GM18873 (cell line): Measurements from ENCODE around the gene LSS.
"Not testable (repeated sequence)": the region's sequence is repeated elsewhere in the genome, so short reads cannot be mapped to it uniquely, and the experiment has no call there.

Experiments
- ATAC-seq: cut with Tn5 transposase; IDR thresholded peaks from one replicate; pipeline ENCODE4 v1.9.1; 2021; ENCODE audit warnings: mild to moderate bottlenecking, moderate library complexity, moderate number of reproducible peaks; ENCODE audit not compliant: unreplicated experiment, low FRiP score

LSS gene

DNA sequence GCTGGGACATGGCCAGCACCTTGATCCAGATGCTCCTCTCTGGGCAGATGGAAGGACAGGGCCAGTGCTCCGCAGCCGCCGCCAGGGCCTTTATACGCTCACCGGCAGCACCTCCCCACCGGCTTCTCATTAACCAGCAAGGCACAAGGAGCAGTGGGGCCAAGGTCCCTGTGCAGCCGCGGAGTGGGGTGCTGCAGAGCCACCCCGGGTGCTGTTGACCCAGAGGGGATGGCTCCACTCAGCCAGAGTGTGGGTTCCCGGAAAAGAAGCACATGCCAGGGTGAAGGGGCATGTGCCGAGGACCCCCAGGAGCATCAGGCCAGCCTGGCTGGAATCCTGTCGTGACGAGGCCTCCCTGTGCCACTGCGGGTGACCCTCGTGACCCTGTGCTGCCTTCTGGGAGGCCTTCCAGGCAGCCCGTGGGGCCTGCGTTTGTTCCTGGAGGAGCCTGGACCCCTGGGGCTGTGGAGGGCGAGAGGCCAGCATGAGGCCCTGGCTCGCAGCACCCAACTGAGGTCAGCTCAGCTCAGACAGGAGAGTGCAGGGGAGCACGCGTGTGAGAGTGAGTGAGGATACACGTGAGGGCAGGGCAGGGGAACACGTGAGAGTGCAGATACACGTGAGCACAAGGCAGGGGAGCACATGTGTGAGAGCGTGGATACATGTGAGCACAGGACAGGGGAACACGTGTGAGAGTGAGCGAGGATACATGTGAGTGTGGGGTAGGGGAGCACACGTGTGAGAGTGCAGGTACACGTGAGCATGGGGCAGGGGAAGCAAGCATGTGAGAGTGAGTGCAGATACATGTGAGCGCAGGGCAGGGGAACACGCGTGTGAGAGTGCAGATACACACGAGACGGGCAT lies 72.8 kb downstream of the LSS start, which contains the start of gene FTCD:
Gene FTCD, minus strand, starts transcription at position 66 of the 864 bp plus-strand sequence. Its CDS starts 56 bp downstream, at position 10.
- ATAC-seq = no peak

DNA sequence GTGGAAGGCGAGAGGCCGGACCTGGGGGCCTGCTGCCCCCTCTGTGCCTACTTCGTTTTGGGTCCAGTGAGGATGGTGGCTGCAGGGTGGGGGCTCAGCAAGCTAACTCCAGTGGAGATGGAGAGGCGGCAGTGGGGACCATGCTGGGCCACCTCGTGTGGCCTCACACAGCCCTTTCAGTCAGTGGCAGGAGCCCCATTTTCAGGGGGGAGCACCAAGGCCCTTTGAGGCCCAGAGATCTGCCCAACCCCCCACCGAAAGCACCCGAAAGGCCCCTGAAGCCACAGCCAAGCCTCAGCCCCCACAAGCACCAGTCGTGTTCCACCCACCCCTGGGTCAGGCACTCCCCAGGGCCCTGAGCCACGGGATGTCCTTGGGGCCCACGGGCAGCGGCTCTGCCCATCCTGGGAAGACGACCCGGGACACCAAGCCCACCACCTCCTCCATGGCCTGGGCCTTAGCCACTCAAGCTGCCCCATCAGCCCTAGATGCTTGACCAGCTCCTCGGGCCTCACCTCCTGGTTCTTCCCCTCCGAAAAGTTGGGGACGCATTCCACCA lies 73.5 kb downstream of the LSS start:
- no peak for ATAC-seq

DNA sequence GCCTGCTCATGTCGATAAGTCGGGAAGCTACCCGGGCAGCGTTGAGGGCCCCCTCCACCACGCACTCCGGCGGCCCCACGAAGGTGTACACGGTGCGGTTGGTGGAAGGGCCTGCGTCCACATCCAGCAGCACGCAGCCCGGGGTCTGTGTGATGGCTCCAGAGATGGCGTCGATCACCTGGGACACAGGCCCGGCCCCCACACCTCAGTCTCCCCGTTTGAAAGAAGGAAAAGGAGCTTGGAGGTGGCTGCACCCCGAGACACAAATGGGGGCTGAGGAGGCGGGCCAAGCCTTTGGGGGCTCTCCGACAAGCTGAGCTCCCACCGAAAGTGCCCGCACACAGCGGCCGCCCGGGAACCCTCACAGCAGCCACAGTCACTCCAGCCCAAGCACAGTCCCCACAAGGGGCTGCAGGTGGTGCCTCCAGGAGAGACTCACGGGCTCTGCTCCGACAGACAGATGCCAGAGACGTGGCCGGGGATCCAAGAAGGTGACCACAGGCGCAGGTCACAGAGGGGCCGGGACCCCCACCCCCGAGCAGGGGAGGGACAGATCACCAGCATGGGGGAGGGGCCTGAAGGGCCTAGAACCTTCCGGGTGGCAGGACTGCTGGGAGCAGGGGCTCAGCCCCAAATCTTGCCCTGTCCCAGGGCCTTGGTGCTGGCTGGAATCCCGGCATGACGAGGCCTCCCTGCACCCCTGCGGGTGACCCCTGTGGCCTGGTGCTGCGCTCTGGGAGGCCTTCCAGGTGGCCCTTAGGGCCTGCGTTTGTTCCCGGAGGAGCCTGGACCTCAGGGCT lies 74.2 kb downstream of the LSS start:
- no peak for ATAC-seq

DNA sequence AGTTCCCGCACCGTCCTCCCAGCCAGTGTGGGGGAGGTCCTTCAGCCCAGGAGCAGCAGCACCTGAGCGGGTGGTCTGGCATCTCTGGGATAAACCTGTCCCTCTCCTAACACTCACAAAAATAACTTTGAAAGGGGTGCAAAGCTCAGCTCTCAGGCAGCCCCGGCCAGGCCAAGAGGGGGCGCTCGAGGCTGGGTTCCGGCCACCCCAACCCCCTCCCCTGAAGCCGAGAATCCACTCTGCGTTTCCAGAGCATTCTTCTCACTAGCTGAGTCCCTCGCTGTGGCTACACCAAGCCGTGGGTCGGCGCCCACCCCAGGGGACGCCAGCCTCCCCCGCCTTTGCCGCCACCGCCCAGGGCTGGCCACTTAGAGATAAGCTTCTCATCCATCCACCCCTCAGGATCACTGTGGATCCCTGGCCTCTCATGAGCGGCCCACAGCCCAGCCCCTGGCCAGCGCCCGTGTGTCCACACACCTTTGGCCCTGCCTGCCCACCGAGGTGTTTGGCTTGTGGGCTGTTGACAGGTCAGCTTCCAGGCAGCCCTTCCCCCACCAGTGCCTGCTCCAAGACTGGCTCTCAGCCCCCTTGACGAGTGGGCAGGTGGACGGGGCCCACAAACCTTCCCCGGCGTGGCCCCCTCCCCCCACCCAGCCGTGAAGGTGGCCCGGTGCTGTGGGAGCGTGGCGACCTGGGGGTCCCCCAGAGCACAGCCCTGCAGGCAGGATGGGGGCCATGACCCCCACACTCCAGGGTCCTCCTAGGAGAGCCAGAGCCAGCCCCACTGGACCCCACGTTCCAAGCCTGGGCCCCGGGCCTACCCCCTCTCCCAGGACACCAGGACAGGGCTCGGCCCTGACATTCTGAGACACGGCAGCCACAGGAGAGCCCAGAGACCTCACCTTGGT lies 75.1 kb downstream of the LSS start:
- ATAC-seq = no peak

DNA sequence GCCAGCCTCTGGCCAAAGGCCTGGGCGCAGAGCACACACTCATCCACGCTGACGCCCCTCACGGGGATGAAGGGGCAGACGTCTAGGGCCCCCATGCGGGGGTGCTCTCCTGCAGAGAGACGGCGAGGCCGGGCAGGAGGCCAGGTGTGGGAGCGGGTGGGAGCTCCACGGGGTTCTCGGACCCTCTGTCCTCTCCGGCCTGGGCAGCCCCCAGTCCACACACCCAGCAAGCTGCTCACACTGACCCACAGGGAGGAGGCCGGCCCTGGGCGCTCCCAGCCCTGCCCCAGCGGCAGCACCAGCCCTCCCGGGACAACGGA lies 75.7 kb downstream of the LSS start:
- ATAC-seq = no peak

DNA sequence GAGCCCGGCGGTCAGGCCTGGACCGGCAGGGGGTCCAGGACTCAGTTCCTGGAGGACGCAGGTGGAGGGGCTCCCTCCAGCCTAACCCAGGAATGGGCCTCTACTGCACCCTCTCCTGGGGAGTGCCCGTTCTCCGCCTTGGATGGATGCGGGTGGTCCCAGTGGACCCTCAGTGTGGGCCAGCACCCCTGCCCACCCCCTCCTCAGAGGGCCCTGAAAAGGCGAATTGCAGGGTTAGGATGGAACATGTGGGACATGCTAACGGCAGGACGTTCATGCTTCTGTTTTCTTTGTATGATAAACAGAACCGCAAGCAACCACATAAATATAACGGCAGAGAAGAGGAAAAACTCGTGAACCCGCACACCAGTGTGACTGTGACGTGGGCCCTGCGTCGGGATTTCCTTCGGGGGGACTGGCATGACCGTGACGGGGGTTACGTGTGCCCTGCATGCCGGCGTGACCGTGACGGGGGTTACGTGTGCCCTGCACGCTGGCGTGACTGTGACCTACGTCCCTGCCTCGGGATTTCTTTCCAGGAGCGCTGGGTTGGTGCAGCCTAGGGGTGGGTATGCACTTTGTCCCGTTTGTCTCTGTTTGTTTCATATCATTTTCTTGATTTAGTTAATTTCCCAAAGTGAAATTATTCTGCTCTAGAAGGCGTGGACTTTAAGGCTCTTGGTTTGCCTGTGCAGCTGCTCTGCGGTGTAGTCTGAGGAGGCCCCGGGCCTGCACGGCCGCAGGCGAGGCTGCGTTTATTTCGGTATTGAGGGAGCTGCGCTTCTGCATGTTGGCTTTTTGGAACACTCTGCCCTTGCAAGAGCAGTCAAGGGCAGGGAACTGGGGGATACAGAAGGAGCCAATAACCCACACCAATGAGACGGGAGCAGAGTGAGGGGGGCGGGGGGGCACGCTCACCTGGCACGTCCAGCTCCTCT lies 76.3 kb downstream of the LSS start:
- no peak for ATAC-seq

DNA sequence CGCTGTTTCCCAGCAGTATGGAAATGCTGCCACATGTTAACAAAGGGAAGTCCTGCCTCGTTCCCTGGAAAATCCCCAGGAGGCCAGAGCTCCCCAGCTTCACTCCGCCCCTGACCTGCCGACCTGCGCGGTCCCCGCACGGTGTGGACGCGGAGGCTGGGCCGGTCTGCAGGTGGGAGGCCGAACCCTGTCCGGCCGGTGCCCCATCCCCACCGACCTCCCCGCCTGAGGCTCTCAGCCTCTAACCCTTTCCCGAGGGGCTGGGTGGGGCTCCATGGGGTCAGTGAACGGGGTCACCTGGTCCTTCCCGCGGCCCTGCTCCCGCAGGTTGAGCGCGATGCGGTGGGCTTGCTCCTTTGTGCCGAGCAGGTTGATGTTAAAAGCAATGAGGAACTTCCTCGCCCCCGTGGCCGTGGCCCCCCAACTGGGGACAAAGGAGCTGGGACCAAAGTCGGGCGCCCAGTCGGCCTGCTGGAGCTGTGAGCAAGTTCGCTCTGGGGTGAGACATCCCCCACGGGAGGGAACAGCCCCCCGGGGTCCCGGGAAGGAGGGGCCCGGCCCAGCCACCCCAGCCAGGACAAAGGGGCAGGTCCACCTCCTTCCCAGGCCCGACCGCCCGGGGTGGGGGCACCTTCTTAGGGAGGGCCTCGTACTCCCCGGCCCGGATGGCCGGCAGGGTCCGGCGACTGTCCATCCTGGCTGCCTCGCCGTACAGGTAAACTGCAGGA lies 77.1 kb downstream of the LSS start:
- ATAC-seq = no peak

DNA sequence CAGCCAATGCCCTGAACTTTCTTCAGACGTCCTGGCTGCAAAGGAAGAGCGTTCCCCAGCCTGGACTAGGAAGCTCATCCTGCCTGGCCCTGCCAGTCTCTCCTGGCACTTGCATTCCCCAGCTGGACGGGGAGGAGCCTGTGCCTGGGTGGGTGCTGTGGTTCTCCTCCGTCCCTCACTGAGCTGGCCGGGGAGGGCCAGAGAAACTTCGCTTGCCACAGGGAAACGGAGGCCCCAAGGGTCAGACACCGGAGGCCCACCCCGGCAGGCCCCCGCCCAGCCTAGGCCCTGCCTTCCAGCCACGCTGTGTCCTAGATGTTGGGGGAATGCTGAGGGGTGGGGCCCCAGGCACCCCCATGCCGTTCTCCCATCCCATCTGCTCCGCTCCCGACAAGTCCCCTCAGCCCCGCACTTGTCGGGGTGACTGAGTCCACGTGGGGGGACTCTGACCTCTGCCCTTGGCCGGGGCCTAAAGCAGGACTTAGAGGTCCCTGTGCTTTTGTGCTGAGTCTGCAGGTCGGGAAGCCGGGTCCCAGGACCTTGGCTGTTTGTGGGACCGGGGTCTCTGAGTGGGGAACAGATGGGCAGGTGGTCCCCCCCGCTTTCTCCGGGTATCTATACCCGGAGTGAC lies 78.0 kb downstream of the LSS start:
- no peak for ATAC-seq

DNA sequence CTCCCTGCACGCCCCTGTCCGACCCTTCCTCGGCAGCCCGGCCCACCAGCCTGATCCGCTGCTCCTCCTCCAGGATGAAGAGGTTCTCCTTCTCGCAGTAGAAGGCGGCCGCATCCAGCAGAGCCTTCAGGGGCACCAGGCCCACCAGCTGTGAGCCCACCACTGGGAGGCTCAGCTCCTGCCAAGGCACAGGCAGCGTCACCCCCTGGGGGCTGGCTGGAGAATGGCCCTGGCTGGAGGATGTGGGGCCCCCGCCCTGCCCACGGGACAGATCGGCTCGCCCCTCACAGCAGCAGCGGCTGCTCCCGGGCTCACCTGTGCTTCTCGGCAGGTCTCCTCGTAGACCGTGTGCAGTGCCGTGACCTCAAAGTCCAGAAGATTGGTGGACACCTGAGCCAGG lies 78.5 kb downstream of the LSS start:
- no peak for ATAC-seq

DNA sequence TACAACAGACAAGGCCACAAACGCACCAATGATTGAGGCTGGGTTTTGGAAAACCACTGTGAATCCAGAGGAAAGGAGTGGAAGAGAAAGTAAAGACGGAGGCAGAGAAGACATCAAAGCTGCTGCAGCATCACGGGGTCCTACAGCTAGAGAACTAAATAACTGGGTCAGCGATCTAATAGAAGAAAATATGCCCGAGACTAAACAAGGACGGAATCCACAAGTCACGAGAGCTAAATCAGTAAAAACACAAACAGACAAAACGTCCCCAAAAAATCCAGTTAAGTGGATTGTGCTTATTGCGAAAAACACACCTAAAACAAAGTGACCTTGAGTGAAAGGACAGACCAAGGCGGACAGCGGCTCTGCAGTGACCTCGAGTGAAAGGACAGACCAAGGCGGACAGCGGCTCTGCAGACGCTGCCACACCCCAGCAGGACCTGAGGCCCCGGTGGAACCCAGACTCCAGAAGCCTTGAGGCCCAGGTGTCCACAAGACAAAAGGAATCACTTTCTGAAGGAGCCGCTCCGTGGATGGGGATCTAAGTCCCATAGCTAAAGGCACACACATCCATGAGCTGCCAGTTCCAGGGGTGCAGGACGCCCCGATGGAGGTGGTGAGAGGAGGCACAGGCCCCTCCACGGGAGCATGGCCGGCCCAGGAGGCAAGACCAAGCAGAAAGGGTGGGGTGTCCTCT lies 79.2 kb downstream of the LSS start:
- no peak for ATAC-seq

DNA sequence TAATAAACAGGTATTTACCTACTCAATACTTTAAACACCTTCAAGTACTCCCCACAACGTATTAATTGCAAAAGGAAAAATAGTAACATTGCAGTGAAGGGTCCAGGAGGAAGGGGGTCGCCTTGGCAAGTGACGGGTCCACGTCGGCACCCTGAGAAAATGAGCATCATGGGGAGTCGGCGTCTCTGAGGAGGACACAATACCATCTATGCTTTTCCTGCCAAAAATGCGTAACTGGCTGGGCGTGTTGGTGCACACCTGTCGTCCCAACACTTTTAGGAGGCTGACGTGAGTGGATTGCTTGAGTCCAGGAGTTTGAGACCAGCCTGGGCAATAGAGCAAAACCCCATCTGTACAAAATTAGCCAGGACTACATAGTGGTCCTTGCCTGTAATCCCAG lies 80.5 kb downstream of the LSS start:
- ATAC-seq = no peak

DNA sequence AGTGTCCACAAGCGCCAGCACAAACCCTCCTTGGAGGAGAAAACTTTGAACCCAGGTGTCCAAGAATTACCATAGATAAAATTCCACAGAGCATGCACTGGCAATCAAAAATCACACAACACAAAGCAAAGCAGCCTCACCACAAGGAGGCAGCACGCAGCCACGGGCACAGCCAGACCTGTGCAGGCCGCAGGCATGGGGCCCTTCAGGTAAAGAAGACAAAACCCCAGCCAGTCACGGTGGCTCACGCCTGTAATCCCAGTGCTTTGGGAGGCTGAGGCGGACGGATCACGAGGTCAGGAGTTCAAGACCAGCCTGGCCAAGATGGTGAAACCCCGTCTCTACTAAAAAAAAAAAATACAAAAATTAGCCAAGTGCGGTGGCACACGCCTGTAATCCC lies 81.1 kb downstream of the LSS start:
- ATAC-seq = not testable (repeated sequence)

DNA sequence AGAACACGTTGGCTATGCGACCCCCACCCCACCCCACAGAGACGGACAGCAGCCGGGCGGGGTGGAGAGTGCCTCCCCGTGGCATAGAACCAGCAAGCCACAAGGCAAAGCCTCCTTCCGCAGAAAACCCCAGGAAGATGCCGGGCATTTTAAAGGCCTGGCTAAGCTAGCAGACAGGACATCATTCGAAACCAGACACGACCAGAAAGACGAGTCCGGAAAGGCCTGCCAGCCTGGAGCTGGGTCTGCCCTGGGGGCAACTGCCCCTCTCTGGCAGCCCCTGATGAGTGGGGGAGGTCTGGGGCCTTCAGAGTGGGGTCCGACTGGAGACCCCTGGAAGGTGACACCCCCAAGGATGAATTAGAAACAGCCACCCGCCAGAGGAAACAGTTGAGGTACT lies 81.7 kb downstream of the LSS start:
- ATAC-seq = no peak

DNA sequence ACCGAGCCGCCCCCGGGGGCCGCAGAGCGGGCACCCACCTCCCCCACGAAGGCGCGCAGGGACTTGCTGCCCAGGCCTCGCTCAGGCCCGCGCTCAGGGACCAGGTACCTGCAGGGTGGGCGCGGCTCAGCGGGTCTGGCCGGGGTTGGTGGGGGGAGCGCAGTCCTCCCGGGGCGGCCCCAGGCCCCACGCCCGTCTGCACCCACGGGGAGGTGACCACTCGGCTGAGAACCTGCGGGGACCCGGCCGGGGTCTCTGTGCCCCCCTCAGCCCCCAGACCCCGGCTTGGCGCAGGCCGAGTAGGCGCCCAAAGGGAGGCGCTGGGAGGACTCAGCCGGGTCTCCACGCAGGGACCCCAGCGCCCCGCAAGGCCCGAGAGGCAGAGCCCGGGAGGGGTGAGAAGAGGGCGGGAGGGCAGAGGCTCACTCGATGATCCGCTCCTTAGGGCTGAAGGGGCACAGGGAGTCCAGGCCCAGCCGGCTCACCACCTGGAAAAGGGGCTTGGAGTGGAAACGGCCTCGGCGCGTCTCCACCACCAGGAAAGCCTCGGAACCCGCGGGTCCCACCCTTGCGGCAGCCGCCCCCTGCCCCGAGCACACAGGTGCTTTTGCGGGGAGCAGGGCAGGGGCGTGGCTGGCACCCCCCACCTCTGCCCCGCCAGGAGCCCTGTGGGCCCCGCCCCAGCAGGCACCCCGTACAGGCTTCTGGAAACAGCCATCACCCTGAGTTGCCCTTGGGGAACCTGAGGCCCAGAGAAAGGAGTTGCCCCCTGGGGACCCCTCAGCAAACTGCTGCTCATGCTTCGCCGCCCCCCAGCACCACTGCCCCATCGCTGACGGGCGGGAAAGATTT lies 82.5 kb downstream of the LSS start:
- no peak for ATAC-seq

DNA sequence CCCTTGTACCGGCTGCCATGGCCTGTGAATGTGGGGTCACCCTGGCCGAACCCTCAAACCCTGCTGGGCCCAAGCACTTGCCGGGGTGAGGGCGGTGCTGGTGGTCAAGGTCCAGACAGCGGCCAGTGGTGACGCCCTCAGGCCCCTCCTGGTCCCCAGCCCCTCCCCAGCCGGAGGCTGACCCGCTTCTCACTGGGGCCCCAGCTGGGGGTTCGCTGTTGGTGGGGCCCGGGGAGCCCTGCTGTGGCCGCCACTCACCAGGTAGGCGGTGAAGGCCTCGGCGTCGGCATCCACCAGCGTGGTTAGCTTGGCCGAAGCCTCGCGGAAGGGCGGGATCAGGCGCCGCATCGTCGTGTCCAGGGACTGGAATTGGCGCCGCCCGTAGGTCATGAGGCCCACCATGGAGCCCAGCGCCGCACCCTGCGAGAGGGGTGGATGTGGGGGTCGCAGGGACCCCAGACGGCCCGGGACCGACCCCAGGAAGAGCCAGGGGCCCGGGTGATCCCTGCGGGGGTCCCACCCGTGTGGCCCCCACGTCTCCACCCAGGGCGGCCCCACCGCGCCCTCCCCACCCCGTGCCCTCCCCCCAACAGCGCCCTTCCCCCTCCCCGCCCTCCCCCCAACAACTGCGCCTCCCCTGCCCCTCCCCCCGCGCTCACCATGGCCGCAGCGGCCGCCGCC lies 83.3 kb downstream of the LSS start:
- no peak for ATAC-seq

DNA sequence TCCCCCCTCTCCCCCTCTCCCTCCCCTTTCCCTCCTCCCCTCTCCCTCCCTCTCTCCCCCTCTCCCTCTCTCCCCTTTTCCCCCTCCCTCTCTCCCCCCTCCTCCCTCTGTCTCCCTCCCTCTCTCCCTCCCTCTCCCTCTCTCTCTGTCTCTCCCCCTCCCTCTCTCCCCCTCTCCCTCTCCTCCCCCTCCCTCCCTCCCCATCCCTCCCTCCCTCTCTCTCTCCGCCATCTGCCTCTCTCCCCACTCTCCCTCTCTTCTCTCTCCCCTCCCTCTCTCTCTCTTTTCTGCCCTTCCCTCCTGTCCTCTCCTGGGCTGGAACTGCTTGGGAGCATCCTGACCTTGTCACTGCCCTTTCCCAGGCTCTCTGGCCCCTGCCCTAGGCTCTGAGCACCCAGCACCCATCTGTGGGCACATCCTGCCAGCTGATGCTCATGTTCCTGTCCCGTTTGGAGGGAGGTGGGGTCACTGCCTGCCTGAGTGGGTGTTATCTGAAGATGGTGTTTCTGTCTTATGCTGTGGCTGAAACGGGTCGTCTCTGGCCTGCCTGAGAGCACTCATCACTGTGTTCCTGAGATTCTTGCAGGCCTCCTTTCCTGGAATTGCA lies 84.0 kb downstream of the LSS start:
- ATAC-seq = no peak
